HG02852 (cell line): ENCODE data around the gene TNPO3.

ENCODE experiments used
- ATAC-seq: cut with Tn5 transposase; IDR thresholded peaks from one replicate; pipeline ENCODE4 v1.9.1; 2021; ENCODE audit warnings: mild to moderate bottlenecking, moderate library complexity; ENCODE audit not compliant: unreplicated experiment

Gene TNPO3

DNA sequence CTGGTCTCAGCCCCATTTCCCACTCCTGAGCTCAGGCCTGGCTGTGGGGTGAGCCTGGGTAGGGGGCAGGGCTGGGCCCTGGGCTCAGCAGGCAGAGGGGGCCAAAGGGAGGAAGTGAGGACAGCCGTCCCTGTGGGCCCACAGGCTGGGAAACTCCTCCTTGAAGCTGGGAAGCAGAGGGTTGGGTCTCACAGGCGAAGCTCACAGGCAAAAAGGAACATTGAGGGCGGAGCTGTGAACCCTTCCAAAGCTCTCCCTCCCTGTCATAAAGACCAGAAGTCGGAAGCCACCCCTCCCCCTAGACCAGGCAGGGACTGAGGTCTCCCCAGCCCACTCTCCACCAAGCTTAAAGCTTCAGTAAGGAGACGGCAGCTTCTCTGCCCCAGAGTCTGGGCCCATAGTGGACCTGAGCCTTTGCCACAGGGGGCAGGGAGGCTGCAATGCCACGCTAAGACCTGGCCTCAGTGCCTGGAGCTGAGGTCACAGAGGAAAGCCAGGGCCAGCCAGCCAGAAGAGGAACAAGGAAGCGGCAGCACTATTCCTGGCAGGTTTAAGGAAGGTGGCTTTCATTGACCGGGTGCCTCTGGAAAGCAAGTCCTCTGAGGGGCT is 143.4 kb downstream of the TNPO3 start:
- no peak for ATAC-seq

DNA sequence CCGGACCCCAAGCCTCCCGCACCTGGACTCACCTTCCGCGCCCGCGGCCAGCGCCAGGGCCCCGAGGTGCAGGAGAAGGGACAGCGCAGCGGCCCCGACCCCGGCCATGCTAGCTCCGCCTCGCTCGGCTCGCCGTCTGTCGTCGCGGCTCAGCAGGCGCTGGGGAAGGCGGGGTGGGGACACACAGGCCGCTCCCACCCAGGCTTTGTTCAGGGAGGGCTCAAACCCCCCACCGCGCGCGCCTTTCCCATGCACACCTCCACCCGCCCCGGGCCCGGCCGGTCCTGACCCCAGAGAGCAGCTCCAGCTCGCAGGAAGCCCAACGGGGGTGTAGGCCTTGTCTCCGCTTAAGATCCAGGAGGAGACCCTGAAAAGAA is 144.4 kb downstream of the TNPO3 start, which contains the start of gene KCP:
KCP (minus strand) TSS at position 141 of the 377 bp plus-strand sequence; CDS start at position 108, 33 bp downstream.
- ATAC-seq: no peak

DNA sequence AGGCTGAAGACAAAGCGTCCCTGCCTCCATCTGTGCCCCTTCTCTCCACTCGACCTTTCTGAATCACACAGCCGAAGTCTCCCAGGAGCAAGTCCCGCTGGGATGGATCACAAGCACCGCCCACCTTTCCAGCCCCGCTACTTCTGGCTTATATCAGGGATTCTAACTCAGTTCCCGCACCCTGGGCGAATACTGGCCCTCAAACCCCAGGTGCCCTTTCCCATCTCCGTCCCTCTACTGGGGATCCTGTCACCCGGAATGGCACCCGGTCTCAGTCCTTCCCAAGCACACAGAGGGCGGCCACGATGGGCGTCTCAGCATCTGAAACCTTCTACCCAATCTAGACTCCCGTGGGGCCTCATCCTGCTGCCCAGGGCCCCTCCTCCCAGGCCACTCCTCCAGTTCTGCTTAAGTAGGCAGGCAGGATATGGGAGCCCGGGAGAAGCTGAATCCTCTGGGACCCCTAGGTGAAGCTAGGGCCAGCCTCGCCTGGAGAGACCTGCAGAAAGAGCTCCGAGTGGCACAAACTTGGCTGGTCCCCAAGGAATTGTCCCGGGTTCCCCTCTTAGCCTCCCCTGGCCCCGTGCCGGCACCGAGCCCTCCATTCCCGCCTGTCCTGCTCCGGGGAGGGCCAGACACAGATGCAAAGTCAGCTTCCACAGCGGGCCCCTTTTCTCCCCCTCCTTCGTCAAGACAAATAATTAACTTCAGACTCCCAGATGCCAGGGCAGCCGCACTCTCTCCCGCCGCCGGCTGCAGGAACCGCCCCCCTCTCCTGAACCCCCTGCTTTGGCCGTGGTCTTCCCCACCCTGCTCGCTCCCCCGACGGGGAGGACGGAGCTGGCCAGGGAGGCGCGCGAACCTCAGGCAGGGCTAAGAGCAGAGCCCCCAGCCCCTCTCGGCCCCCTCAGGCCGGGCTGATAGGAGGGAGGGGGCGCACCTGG is 145.0 kb downstream of the TNPO3 start:
- no peak for ATAC-seq

DNA sequence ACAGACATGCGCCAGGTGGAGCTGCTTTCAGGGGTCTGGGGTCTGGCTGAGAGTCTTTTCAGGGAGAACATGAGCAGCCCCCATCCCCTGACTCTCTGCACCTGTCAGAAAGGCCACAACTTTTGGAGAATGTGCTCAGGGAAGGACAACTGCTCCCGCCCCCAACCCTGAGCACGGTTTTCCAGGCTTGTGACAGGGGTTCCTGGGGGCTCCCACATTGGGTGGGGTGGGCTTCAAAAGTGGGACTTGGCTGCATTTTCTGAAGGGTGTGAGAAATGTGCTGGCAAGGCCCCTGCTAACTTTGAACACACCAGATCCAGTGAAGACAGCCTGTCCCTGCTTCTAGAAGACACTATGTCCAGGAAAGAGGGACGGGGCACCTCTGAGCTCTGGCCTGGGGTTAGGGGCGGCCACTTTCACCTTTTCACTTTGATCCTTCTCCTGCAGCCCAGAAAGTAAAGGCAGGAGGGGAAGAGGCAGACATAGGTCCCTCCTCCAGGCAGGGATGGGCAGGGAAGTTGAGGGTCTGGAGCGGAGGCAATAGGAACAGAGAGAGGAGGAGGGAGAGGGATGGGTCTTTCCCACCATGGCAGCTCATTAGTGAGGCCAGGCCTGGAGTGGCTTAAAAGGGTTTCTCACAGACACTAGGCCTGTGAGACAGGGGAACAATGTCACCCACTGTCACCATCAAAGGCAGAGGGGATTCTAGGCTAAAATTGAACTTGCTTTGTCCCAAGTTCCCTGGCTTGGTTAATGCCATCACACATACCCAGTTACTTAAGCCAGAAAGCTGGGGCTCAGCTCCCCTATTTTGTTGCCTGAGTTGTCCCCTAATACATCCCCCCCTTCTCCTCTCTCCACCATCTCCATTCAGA is 145.9 kb downstream of the TNPO3 start:
- no peak for ATAC-seq

DNA sequence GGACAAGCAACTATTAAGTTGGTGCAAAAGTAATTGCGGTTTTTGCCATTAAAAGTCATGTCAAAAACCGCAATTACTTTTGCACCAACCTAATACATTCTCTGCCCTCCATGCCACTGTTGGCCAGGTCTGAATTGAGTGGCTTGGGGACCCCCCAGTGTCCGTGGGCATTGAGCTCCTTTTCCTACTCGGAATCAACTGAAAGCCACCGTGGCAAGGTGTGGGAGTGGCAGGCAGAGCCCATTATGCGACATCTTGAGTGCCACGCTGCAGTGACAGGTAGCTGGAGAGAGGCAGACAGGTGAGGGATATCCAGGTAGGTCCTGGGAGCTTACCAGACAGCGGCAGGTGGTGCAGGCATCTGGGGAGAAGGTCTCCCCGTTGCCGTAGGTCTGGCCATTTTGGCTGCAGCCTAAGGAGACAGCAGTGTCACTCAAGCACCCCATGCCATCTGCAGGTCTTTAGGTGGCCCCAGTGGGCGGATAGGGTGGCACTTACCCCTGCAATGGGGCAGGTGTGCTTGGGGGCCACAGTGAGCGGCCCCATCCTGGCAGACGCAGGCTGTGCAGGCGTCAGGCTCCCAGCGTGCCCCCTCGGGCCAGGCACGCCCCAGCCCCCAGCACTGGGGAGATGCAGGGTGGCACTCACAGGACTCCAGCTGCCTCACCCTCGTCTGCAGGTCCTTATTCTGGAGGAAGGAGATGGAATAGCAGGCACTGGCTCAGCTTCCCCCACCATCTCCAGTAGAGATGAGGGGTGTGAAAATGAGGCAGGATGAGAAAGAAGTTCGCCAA is 147.9 kb downstream of the TNPO3 start:
- ATAC-seq: no peak

DNA sequence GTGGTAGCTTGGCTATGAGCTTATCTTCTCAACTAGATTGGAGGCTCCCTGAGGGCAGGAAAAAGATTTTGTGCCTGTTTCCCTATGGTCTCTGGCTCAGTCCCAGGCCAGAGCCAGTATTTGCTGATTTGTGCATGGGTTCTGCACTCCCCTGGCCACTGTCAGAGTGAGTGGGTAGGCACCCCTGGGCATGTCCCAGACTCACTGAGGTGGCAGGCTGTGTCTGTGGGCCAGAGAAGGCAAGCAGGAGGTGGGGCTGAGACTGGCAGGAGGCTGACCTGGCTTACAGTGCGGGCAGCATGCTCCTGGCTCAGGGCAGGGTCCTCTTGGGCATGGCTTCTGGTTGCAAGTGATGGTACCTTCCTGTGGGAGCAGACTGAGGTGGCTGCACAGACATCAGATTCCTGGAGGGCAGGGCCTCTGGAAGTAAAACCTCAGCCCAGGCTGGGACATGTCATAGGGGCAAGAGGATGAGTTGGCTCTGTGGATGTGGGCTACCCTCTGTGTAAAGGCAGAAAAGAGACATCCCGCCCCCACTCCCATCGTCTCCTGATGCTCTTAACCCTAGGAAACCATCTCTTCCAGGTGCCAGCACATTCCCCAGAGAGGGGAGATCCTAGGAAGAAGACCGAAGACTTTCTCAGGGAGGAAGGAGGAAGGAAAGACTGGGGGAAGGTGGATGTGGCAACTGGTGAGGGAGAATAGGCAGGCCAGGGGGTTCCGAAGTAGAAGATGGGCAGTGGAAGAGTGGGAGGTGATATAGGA is 148.7 kb downstream of the TNPO3 start:
- no peak for ATAC-seq

DNA sequence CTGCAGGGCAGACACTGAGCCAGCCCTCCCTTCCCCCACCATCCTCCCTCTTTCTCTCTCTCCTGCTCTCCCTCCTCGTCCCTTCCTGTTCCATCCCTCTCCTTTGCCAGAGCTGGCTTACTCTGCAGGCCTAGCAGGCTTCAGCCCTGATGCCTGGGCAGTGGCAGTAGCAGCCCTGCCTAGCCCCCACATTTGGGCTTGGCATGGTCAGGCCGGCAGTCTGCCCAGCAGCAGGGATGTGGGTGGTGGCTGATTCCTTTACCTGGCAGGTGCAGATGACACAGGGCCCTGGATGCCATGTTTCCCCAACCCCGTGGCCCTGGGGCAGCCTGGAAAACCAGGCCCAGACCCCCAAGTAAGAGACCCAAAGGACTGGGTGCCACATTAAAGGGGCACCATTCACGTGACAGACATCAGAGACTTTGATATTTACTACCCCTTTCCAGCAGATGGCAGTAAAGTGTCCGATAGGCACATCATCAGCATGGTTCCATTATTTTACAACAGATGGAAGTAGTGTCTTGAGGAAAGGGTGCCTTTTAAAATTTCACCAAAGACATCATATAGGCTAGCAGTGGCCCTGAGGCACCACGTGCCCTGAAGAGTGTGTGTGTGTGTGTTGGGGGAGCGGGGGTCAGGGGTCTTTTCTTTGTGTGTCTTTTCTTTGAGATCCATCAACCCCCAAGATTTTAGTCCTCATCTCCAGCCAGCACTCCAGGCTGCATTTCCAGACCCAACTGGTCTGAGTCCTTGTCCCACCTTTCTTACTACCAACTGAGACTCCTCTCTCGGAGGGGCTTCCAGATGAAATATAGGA is 150.3 kb downstream of the TNPO3 start:
- no peak for ATAC-seq
